ENCODE results near the gene SLC7A11. TPM values are rescaled to one million over a fixed set of nuclear protein-coding genes. Genes with fewer than 3 reads are reported as not detected.
A peak's percentile ranks its signal among the peaks of the same experiment; 100 is the strongest.
"Not testable (repeated sequence)": the region's sequence is repeated elsewhere in the genome, so short reads cannot be mapped to it uniquely, and the experiment has no call there.

Gene SLC7A11
- total and polyA plus RNA-seq, 2 experiments from 2014 or later: 5.1 to 24.3 TPM

GRCh38 chr4:138217567-138217966, 24.6 kb downstream of the SLC7A11 start:
- Histone ChIP-seq H3K27ac (no peak overlapping the region), H3K4me3 (no peak overlapping the region), H3K27me3 (no peaks in the 10 kb centered on the region), H3K36me3 (replicated peaks; ENCODE audit: insufficient read depth, low read depth) (no peaks in the 10 kb centered on the region), H3K79me2 (no peaks in the 10 kb centered on the region), H3K9me3 (ENCODE audit: low read depth) (no peaks in the 10 kb centered on the region), H3K4me2 (no peak overlapping the region), H3K9me2 (replicated peaks; ENCODE audit: insufficient read depth) (no peaks in the 10 kb centered on the region), H4K20me1 (ENCODE audit: insufficient read depth, poor library complexity, severe bottlenecking) (no peaks in the 10 kb centered on the region), H2AFZ (no peak overlapping the region), H3K4me1 (ENCODE audit: insufficient read depth) (no peaks in the 10 kb centered on the region)
- 75% methylated on average over 5 of the region's 5 CpGs for WGBS (ENCODE audit: low lambda C conversion rate, missing lambda C conversion rate)
- DNase-seq (ENCODE audit: low spot score): no peak
- TF ChIP-seq EZH2phosphoT487 (IDR thresholded peaks at IDR 0.05; ENCODE audit: low read depth, severe bottlenecking, unreplicated experiment) (no peak), CTCF (IDR thresholded peaks at IDR 0.05; ENCODE audit: poor library complexity) (no peak)

GRCh38 chr4:138216272-138216867, 25.8 kb downstream of the SLC7A11 start:
- Histone ChIP-seq H3K27me3 (no peaks in the 10 kb centered on the region), H3K9me2 (replicated peaks; ENCODE audit: insufficient read depth) (no peaks in the 10 kb centered on the region), H3K4me2 (no peak overlapping the region), H3K27ac (peak overlapping the region; percentile 13), H3K36me3 (replicated peaks; ENCODE audit: insufficient read depth, low read depth) (no peaks in the 10 kb centered on the region), H3K9me3 (ENCODE audit: low read depth) (no peaks in the 10 kb centered on the region), H3K4me3 (no peak overlapping the region), H3K79me2 (no peaks in the 10 kb centered on the region), H3K4me1 (ENCODE audit: insufficient read depth) (no peaks in the 10 kb centered on the region), H2AFZ (no peak overlapping the region), H4K20me1 (ENCODE audit: insufficient read depth, poor library complexity, severe bottlenecking) (no peaks in the 10 kb centered on the region)
- DNase-seq (ENCODE audit: low spot score): no peak
- TF ChIP-seq EZH2phosphoT487 (IDR thresholded peaks at IDR 0.05; ENCODE audit: low read depth, severe bottlenecking, unreplicated experiment): no peak
- TF ChIP-seq EZH2 (IDR thresholded peaks at IDR 0.05; ENCODE audit: borderline replicate concordance): no peak
- no peak for TF ChIP-seq CTCF (IDR thresholded peaks at IDR 0.05; ENCODE audit: poor library complexity)
- WGBS (ENCODE audit: low lambda C conversion rate, missing lambda C conversion rate): 58% methylated on average over 4 of the region's 4 CpGs

- H3K4me3 ChIP-seq; H3K4me1 ChIP-seq (ENCODE audit: insufficient read depth); H3K4me2 ChIP-seq; H3K27ac ChIP-seq; DNase-seq (ENCODE audit: low spot score); H3K9me3 ChIP-seq (ENCODE audit: low read depth); H3K9me2 ChIP-seq (replicated peaks; ENCODE audit: insufficient read depth); H3K27me3 ChIP-seq; H3K79me2 ChIP-seq; H2AFZ ChIP-seq; H3K36me3 ChIP-seq (replicated peaks; ENCODE audit: insufficient read depth, low read depth); H4K20me1 ChIP-seq (ENCODE audit: insufficient read depth, poor library complexity, severe bottlenecking): not testable (repeated sequence)
- 93% methylated on average over 2 of the region's 2 CpGs for WGBS (ENCODE audit: low lambda C conversion rate, missing lambda C conversion rate)
Observed at GRCh38 chr4:138210576-138210975, 31.6 kb downstream of the SLC7A11 start.

GRCh38 chr4:138209094-138209493, 33.1 kb downstream of the SLC7A11 start:
- no peak overlapping the region for H3K27ac ChIP-seq
- 96% methylated on average over 1 of the region's 1 CpG for WGBS (ENCODE audit: low lambda C conversion rate, missing lambda C conversion rate)
- H3K4me1 ChIP-seq (ENCODE audit: insufficient read depth): peaks cover 10% of the 10 kb centered on the region
- TF ChIP-seq CTCF (IDR thresholded peaks at IDR 0.05; ENCODE audit: poor library complexity) (no peak), EZH2phosphoT487 (IDR thresholded peaks at IDR 0.05; ENCODE audit: low read depth, severe bottlenecking, unreplicated experiment) (no peak), EZH2 (IDR thresholded peaks at IDR 0.05; ENCODE audit: borderline replicate concordance) (no peak)
- no peaks in the 10 kb centered on the region for H4K20me1 ChIP-seq (ENCODE audit: insufficient read depth, poor library complexity, severe bottlenecking)
- H3K36me3 ChIP-seq (replicated peaks; ENCODE audit: insufficient read depth, low read depth): no peaks in the 10 kb centered on the region
- no peaks in the 10 kb centered on the region for H3K9me3 ChIP-seq (ENCODE audit: low read depth)
- H3K4me2 ChIP-seq: no peak overlapping the region
- H3K27me3 ChIP-seq: no peaks in the 10 kb centered on the region
- H3K79me2 ChIP-seq: no peaks in the 10 kb centered on the region
- no peaks in the 10 kb centered on the region for H3K9me2 ChIP-seq (replicated peaks; ENCODE audit: insufficient read depth)
- no peak overlapping the region for H3K4me3 ChIP-seq
- no peak overlapping the region for H2AFZ ChIP-seq
- no peak for DNase-seq (ENCODE audit: low spot score)
